ENCODE results near the gene ROM1. TPM values are rescaled to one million over a fixed set of nuclear protein-coding genes. Genes with fewer than 3 reads are reported as not detected.
"Not testable (repeated sequence)": the region's sequence is repeated elsewhere in the genome, so short reads cannot be mapped to it uniquely, and the experiment has no call there.

ROM1 gene
- total RNA-seq, 1 donor from 2014 or later = 0.86 TPM

- no peak for DNase-seq (ENCODE audit: low spot score, unreplicated experiment)
- Mint-ChIP-seq H3K27ac (no peak overlapping the region), H3K4me1 (ENCODE audit: low read depth) (peaks cover 17% of the 10 kb centered on the region), H3K9me3 (ENCODE audit: low read depth) (no peaks in the 10 kb centered on the region), H3K4me3 (ENCODE audit: low read depth) (no peak overlapping the region), H3K27me3 (no peaks in the 10 kb centered on the region), H3K36me3 (ENCODE audit: insufficient read depth) (peaks cover 2% of the 10 kb centered on the region)
- TF ChIP-seq CTCF (IDR thresholded peaks at IDR 0.05; ENCODE audit: unreplicated experiment) = no peak
Measured at GRCh38 chr11:62648967-62649364, 35.9 kb downstream of the ROM1 start.

- DNase-seq (ENCODE audit: low spot score, unreplicated experiment) = no peak
- Mint-ChIP-seq H3K27ac (no peak overlapping the region), H3K4me3 (ENCODE audit: low read depth) (no peak overlapping the region), H3K27me3 (no peaks in the 10 kb centered on the region), H3K4me1 (ENCODE audit: low read depth) (peaks cover 17% of the 10 kb centered on the region), H3K9me3 (ENCODE audit: low read depth) (no peaks in the 10 kb centered on the region), H3K36me3 (ENCODE audit: insufficient read depth) (peaks cover 2% of the 10 kb centered on the region)
- TF ChIP-seq CTCF (IDR thresholded peaks at IDR 0.05; ENCODE audit: unreplicated experiment) = no peak
Measured at GRCh38 chr11:62649486-62649885, 36.4 kb downstream of the ROM1 start.

GRCh38 chr11:62650283-62650682 lies 37.2 kb downstream of the ROM1 start:
- not testable (repeated sequence) for H3K4me3 Mint-ChIP-seq (ENCODE audit: low read depth); H3K27me3 Mint-ChIP-seq
- H3K4me1 Mint-ChIP-seq (ENCODE audit: low read depth) = peaks cover 14% of the 10 kb centered on the region

GRCh38 chr11:62652161-62653006 lies 39.3 kb downstream of the ROM1 start:
- DNase-seq (ENCODE audit: low spot score, unreplicated experiment) = no peak
- Mint-ChIP-seq H3K36me3 (ENCODE audit: insufficient read depth) (no peaks in the 10 kb centered on the region), H3K4me3 (ENCODE audit: low read depth) (peak overlapping the region; percentile 88), H3K4me1 (ENCODE audit: low read depth) (peaks cover 7% of the 10 kb centered on the region), H3K27me3 (no peaks in the 10 kb centered on the region), H3K27ac (peak overlapping the region; percentile 94), H3K9me3 (ENCODE audit: low read depth) (no peaks in the 10 kb centered on the region)
- TF ChIP-seq CTCF (IDR thresholded peaks at IDR 0.05; ENCODE audit: unreplicated experiment) = no peak

More at GRCh38 chr11:62650283-62650682, 37.2 kb downstream of the ROM1 start:
- DNase-seq (ENCODE audit: low spot score, unreplicated experiment); H3K9me3 Mint-ChIP-seq (ENCODE audit: low read depth); H3K36me3 Mint-ChIP-seq (ENCODE audit: insufficient read depth): not testable (repeated sequence)
- H3K27ac Mint-ChIP-seq = peak overlapping the region; percentile 59

- DNase-seq (ENCODE audit: low spot score, unreplicated experiment) = no peak
- Mint-ChIP-seq H3K27ac (no peak overlapping the region), H3K27me3 (no peaks in the 10 kb centered on the region), H3K36me3 (ENCODE audit: insufficient read depth) (no peaks in the 10 kb centered on the region), H3K9me3 (ENCODE audit: low read depth) (no peaks in the 10 kb centered on the region), H3K4me3 (ENCODE audit: low read depth) (peak overlapping the region; percentile 45), H3K4me1 (ENCODE audit: low read depth) (peaks cover 7% of the 10 kb centered on the region)
- no peak for TF ChIP-seq CTCF (IDR thresholded peaks at IDR 0.05; ENCODE audit: unreplicated experiment)
Measured at GRCh38 chr11:62654297-62654696, 41.2 kb downstream of the ROM1 start.

All from progenitor cell of endocrine pancreas (in vitro differentiated cells).